Sigmoid colon (tissue), 3 donors: ENCODE data around the gene ZNF638.

Source experiments
- POLR2A ChIP-seq, 2 donors: fragments of 450-650 bp; IDR thresholded peaks; one replicate each; pipeline ENCODE4 v1.6.1; 2016; ENCODE audit warnings: antibody characterized with exemption in 2 of 2, mild to moderate bottlenecking in 2 of 2, moderate library complexity in 2 of 2
- TF ChIP-seq, protein P1 (sequence below), 4 experiments: fragments of 450-650 bp in 3 of 4; fragments of 200-600 bp in 1 of 4; IDR thresholded peaks; one replicate each; pipeline ENCODE4 v1.5.1; 2016 to 2019; ENCODE audit warnings: antibody characterized with exemption in 4 of 4, mild to moderate bottlenecking in 3 of 4, moderate library complexity in 2 of 4

DNA sequence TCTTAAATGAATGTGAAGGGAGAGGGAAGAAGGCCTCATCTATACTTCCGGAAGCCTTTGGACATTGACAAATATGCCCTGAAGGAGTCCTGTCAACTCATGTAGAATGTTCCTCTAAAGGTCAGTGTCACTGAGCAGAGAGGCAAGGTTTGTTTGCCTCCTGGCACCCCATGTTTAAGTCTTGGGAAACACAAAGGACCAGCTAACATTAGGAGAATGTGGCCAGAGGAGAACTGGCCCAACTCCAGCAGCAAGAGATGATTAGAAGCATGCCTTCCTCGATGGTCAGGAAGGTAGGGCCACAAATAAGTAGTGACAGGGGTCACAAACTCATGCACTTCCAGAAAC is 127.5 kb downstream of the ZNF638 start:
- TF ChIP-seq, protein P1, sequence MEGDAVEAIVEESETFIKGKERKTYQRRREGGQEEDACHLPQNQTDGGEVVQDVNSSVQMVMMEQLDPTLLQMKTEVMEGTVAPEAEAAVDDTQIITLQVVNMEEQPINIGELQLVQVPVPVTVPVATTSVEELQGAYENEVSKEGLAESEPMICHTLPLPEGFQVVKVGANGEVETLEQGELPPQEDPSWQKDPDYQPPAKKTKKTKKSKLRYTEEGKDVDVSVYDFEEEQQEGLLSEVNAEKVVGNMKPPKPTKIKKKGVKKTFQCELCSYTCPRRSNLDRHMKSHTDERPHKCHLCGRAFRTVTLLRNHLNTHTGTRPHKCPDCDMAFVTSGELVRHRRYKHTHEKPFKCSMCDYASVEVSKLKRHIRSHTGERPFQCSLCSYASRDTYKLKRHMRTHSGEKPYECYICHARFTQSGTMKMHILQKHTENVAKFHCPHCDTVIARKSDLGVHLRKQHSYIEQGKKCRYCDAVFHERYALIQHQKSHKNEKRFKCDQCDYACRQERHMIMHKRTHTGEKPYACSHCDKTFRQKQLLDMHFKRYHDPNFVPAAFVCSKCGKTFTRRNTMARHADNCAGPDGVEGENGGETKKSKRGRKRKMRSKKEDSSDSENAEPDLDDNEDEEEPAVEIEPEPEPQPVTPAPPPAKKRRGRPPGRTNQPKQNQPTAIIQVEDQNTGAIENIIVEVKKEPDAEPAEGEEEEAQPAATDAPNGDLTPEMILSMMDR (IDR thresholded peaks at IDR 0.05): no peak
- TF ChIP-seq POLR2A (IDR thresholded peaks at IDR 0.05): no peak
